ENCODE measurements around the gene ALPG.
"Not testable (repeated sequence)": the region's sequence is repeated elsewhere in the genome, so short reads cannot be mapped to it uniquely, and the experiment has no call there.

The ALPG gene

DNA sequence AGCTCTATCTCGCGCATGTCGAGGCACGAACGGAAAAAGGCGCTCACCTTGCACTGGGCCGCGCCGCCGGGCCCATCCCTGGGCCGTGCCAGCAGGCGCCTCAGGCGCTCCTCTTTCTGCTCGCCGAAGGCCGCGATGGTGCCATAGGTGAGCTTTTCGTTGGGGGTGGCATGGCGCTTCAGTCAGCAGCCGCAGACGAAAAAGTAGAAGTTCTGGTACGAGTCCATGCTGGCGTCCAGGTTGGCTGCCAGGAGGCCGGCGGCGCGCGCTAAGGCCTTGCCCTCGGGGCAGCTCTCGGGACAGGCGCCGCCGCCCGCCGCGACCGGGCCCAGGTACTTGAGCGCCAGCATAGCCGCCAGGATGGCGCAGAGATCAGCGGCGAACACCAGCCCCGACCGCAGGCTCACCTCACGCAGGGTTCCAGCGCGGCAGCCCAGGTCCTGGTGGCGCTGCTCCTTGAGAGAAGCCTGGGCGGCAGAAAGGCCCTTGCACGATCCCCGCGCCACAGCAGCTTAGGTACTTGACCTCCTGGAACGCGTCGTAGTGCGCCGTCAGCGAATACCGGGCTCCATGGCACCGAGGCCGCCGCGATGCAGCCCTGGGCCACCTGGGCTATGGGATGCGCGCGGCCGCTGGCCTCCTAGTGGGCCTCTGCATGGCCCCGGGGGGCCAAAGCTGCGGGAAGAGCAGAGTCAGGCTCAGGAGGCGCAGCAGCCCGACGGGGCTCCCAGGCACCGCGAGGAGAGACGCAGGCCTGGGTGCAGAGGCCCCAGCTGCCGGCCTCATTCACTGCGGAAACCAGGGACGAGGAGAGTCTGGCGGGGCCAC, 12.8 kb downstream of the ALPG start:
- Histone ChIP-seq H3K9me3 (ENCODE audit: control insufficient read depth, low read length) (no peaks in the 10 kb centered on the region), H3K36me3 (ENCODE audit: control insufficient read depth, insufficient read depth, low read length) (no peaks in the 10 kb centered on the region), H3K9ac (ENCODE audit: low read length) (no peak overlapping the region), H3K27me3 (ENCODE audit: control insufficient read depth, insufficient read depth, low read length) (peaks cover 71% of the 10 kb centered on the region), H3K4me1 (ENCODE audit: control insufficient read depth, insufficient read depth, low read length) (peaks cover 25% of the 10 kb centered on the region), H3K4me3 (ENCODE audit: low read length) (no peak overlapping the region)

DNA sequence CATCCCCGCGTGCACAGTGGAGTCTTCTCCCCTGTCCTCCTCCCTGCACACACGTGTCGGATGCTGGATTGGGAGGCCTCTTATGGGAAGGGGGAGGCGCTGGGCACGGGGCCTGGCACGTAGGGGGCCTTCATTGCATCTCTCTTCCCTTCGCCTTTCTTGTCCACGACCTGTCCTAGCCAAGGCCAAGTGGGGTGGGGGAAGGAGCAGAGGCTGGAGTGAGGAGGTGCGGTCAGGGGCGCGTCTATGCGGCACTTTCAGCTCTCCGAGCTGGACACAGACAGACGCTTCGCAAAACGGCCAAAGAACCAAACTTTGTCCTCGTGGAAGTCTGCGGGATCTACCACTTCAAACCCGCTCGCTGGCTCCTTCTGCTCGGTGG, 13.4 kb downstream of the ALPG start:
- Histone ChIP-seq H3K4me1 (ENCODE audit: control insufficient read depth, insufficient read depth, low read length) (peaks cover 25% of the 10 kb centered on the region), H3K27me3 (ENCODE audit: control insufficient read depth, insufficient read depth, low read length) (peaks cover 70% of the 10 kb centered on the region), H3K4me3 (ENCODE audit: low read length) (peak overlapping the region; percentile 19), H3K9me3 (ENCODE audit: control insufficient read depth, low read length) (no peaks in the 10 kb centered on the region), H3K36me3 (ENCODE audit: control insufficient read depth, insufficient read depth, low read length) (no peaks in the 10 kb centered on the region), H3K9ac (ENCODE audit: low read length) (no peak overlapping the region)

DNA sequence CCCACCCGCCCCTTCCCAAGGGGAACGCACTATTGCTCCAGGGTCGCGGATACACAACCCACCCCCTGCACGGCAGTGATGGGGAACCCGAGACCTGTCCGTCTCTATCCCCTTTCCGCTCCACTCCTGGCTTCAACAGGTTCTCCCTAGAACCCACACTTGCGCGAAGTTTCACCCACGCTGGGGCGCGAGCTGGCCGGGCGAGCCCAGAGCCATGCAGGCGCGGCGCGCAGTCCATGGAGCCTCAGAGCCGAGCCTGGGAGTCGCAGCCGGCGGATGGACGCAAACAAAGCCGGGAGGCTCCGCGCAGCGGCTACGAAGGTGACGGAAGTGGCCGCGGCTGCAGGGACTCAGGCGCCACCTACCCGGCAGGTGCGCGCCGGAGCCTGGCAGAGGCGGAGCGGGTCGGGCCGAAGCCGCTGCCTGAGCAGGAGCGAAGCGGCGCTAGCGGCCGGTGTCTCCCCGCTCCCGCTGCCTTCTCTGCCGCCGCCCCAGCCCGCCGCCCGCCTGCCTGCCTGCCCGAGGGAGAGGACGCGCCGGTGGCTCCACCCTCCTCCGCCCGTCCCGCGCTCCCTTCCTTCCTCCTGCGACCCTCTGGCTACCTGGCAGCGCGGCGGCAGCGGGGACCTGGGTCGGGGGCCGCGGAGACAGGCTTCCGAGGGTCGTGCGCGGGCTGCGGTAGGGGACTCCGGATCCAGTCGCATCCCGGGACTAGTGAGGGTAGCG, 14.0 kb downstream of the ALPG start:
- H3K36me3 ChIP-seq (ENCODE audit: control insufficient read depth, insufficient read depth, low read length) = no peaks in the 10 kb centered on the region
- no peak overlapping the region for H3K9ac ChIP-seq (ENCODE audit: low read length)
- H3K9me3 ChIP-seq (ENCODE audit: control insufficient read depth, low read length) = no peaks in the 10 kb centered on the region
- H3K4me1 ChIP-seq (ENCODE audit: control insufficient read depth, insufficient read depth, low read length) = peaks cover 25% of the 10 kb centered on the region
- H3K27me3 ChIP-seq (ENCODE audit: control insufficient read depth, insufficient read depth, low read length) = peaks cover 65% of the 10 kb centered on the region
- peak overlapping the region; percentile 19 for H3K4me3 ChIP-seq (ENCODE audit: low read length)

DNA sequence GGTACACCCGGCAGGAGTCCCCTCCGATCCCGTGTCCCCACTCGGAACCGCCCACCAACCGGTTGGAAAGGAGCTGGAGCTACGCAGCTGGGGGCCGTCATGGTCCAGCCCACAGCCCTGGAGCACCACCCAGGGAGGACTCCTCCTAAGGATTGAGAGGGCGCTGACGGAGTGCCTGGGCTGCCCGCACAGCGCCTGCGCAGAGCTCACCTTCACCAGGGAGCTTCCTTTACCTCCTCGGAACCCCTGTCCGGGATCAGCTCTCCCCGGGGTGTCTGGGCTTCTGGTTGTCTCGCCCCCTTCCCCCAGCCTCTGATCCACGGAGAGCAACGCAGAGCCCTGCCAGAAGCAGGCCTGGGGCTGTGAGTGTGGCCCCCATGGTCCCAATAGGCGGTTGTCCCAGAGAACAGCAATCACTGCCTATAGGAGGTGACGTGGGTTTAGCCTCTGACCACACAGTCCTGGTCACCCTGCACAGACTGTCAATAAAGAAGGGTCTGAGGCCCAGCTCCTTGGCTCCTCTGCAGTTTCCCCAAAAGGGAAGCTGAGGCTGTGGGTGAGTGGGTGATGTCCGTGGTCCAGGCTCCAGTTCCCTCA, 14.6 kb downstream of the ALPG start:
- no peak overlapping the region for H3K9ac ChIP-seq (ENCODE audit: low read length)
- peaks cover 25% of the 10 kb centered on the region for H3K4me1 ChIP-seq (ENCODE audit: control insufficient read depth, insufficient read depth, low read length)
- no peaks in the 10 kb centered on the region for H3K36me3 ChIP-seq (ENCODE audit: control insufficient read depth, insufficient read depth, low read length)
- no peak overlapping the region for H3K4me3 ChIP-seq (ENCODE audit: low read length)
- H3K27me3 ChIP-seq (ENCODE audit: control insufficient read depth, insufficient read depth, low read length) = peaks cover 61% of the 10 kb centered on the region
- H3K9me3 ChIP-seq (ENCODE audit: control insufficient read depth, low read length) = no peaks in the 10 kb centered on the region

DNA sequence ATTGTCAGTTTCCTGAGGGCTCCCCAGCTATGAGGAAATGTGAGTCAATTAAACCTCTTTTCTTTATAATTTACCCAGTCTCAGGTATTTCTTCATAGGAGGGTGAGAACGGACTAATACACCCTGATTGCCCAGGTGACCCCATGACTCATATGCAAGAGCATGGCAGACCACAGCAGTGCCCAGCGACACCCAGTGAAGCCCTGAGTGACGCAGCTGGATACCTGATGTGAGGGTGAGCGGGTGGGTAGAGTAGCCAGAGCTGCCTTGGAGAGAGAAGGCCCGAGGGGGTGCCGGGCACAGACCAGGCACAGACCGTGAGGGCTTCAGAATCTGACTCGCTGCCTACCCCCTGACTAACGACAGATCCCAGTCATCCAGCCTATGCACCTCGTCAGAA, 15.4 kb downstream of the ALPG start:
- Histone ChIP-seq H3K4me3 (ENCODE audit: low read length) (no peak overlapping the region), H3K27me3 (ENCODE audit: control insufficient read depth, insufficient read depth, low read length) (peaks cover 54% of the 10 kb centered on the region)

DNA sequence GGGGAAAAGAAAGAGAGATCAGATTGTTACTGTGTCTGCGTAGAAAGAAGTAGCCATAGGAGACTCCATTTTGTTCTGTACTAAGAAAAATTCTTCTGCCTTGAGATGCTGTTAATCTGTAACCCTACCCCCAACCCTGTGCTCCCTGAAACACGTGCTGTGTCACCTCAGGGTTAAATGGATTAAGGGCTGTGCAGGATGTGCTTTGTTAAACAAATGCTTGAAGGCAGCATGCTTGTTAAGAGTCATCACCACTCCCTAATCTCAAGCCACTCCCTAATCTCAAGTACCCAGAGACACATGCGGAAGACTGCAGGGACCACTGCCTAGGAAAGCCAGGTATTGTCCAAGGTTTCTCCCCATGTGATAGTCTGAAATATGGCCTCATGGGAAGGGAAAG, 16.4 kb downstream of the ALPG start:
- not testable (repeated sequence) for H3K4me3 ChIP-seq (ENCODE audit: low read length); H3K36me3 ChIP-seq (ENCODE audit: control insufficient read depth, insufficient read depth, low read length); H3K9ac ChIP-seq (ENCODE audit: low read length); H3K9me3 ChIP-seq (ENCODE audit: control insufficient read depth, low read length)
- H3K4me1 ChIP-seq (ENCODE audit: control insufficient read depth, insufficient read depth, low read length) = peaks cover 25% of the 10 kb centered on the region
- peaks cover 45% of the 10 kb centered on the region for H3K27me3 ChIP-seq (ENCODE audit: control insufficient read depth, insufficient read depth, low read length)

More for the DNA sequence above, 15.4 kb downstream of the ALPG start:
- Histone ChIP-seq H3K9me3 (ENCODE audit: control insufficient read depth, low read length) (no peaks in the 10 kb centered on the region), H3K9ac (ENCODE audit: low read length) (no peak overlapping the region), H3K4me1 (ENCODE audit: control insufficient read depth, insufficient read depth, low read length) (peaks cover 25% of the 10 kb centered on the region), H3K36me3 (ENCODE audit: control insufficient read depth, insufficient read depth, low read length) (no peaks in the 10 kb centered on the region)

DNA sequence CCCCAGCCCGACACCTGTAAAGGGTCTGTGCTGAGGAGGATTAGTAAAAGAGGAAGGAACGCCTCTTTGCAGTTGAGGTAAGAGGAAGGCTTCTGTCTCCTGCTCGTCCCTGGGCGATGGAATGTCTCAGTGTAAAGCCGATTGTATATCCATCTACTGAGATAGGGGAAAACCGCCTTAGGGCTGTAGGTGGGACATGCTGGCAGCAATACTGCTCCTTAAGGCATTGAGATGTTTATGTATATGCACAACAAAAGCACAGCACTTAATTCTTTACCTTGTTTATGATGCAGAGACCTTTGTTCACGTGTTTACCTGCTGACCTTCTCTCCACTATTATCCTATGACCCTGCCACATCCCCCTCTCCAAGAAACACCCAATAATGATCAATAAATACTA, 16.8 kb downstream of the ALPG start:
- Histone ChIP-seq H3K4me1 (ENCODE audit: control insufficient read depth, insufficient read depth, low read length) (peaks cover 23% of the 10 kb centered on the region), H3K27me3 (ENCODE audit: control insufficient read depth, insufficient read depth, low read length) (peaks cover 41% of the 10 kb centered on the region)
- not testable (repeated sequence) for H3K9me3 ChIP-seq (ENCODE audit: control insufficient read depth, low read length); H3K4me3 ChIP-seq (ENCODE audit: low read length); H3K9ac ChIP-seq (ENCODE audit: low read length); H3K36me3 ChIP-seq (ENCODE audit: control insufficient read depth, insufficient read depth, low read length)

DNA sequence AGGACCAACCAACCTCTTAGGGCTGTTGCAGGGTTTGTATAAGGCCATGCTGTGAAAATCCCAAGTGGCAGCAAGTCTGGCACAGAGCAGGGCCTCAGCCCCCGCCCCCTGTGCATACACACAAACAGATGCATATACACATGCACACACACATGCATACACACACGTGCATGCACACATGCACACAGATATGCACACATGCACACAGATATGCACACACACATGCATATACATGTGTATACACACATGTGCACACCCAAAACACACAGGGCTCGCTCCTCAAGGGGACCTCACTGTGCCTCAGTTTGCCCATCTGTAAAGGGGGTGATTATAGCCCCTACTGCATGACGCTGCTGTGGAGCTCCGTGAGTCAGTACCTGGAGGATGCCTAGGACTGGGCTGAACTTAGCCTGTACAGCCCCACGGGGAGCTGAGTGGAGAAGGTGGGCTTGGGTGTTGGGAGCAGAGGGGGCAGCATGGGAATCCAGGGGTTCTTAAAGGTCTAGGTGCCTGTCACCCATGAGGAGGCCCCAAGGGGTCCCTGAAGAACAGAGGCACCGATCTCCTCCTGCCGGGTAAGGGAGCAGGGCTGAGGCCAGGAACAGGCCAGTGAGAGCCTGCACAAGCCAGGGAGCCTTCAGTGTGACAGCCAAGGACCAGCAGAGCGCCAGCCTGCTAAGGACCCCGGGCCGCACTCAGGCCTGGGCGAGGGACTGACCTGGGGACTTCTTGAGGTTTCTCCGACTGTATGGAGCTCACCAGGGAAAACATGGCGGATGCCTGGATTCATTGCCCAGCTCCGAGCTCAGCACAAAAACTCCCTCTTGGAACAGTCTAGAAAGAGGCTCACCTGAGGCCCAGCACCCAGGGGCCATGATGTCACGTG, 25.3 kb downstream of the ALPG start:
- Histone ChIP-seq H3K4me3 (ENCODE audit: low read length) (no peak overlapping the region), H3K9ac (ENCODE audit: low read length) (no peak overlapping the region), H3K36me3 (ENCODE audit: control insufficient read depth, insufficient read depth, low read length) (no peaks in the 10 kb centered on the region), H3K9me3 (ENCODE audit: control insufficient read depth, low read length) (no peaks in the 10 kb centered on the region), H3K4me1 (ENCODE audit: control insufficient read depth, insufficient read depth, low read length) (no peaks in the 10 kb centered on the region), H3K27me3 (ENCODE audit: control insufficient read depth, insufficient read depth, low read length) (no peaks in the 10 kb centered on the region)

DNA sequence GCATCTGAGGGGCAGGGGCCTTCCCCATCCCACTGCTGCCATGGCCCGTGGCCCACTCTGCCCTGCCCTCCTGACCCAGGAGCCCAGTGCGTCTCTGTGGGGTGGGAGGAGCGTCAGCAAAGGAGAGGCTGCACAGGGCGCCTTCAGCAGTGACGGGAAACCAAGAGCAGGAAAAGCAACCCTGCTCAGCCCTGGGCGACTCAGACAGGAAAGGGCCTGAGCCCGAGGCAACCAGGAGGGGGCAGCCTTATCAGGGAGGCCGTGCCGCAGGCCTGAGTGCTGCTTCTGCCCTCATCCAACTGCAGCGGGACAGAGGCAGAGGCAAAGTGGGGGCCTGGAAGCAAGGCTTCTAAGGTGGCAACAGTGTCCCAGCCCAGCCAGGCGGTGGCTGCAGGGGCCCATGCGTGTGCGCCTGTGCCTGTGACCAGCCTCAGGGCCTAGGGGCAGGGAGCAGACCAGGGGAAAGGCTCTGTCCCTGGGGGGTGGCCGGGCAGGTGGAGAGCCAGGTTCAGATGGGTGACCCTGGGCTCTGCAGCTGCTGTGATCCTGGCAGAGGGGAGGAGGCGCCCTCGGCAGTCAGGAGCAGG, 26.0 kb downstream of the ALPG start:
- Histone ChIP-seq H3K4me3 (ENCODE audit: low read length) (no peak overlapping the region), H3K27me3 (ENCODE audit: control insufficient read depth, insufficient read depth, low read length) (no peaks in the 10 kb centered on the region), H3K9ac (ENCODE audit: low read length) (no peak overlapping the region), H3K4me1 (ENCODE audit: control insufficient read depth, insufficient read depth, low read length) (no peaks in the 10 kb centered on the region), H3K36me3 (ENCODE audit: control insufficient read depth, insufficient read depth, low read length) (no peaks in the 10 kb centered on the region), H3K9me3 (ENCODE audit: control insufficient read depth, low read length) (no peaks in the 10 kb centered on the region)

DNA sequence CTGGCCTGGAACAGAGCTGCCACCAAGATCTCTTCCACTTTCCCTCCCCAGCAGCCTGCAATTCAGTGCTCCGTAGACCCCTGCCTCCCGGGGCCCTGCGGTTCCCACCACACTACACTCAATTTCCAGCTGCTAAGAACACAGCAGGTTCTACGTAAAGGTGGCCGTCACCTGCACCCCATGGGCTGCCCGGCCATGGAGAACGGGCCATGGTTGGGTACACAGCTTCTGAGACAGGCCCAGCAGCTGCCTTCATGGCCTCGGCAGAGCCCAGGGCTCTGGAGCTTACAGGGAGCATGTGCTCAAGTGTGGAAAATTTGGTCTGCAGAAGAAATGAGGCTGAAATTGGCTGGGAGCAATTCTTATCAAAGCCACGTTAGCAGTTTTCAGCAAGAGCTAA, 27.0 kb downstream of the ALPG start:
- not testable (repeated sequence) for H3K9ac ChIP-seq (ENCODE audit: low read length); H3K4me3 ChIP-seq (ENCODE audit: low read length); H3K9me3 ChIP-seq (ENCODE audit: control insufficient read depth, low read length); H3K4me1 ChIP-seq (ENCODE audit: control insufficient read depth, insufficient read depth, low read length); H3K27me3 ChIP-seq (ENCODE audit: control insufficient read depth, insufficient read depth, low read length); H3K36me3 ChIP-seq (ENCODE audit: control insufficient read depth, insufficient read depth, low read length)

DNA sequence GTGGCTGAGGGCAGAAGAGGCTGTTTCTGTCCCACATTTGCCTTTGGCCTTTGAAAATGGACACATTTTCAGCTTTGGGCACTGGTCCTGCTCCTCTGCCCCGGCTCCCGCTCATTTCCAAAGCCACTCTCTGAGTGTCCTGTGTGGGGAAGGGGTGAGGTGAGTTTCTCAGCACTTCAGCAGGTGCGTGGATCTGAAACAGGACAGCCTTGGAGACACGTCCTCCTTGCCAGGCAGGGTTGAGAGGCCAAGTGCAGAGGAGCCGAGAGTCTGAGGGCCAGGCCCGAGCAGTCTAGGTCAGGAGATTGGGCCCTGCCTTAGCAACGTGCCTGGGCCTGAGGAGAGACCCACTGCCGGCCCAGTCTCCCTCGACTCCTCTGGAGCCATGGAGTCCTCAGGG, 27.4 kb downstream of the ALPG start:
- Histone ChIP-seq H3K9me3 (ENCODE audit: control insufficient read depth, low read length) (no peaks in the 10 kb centered on the region), H3K4me3 (ENCODE audit: low read length) (no peak overlapping the region), H3K9ac (ENCODE audit: low read length) (no peak overlapping the region)

More for the DNA sequence above, 27.4 kb downstream of the ALPG start:
- Histone ChIP-seq H3K27me3 (ENCODE audit: control insufficient read depth, insufficient read depth, low read length) (no peaks in the 10 kb centered on the region), H3K36me3 (ENCODE audit: control insufficient read depth, insufficient read depth, low read length) (no peaks in the 10 kb centered on the region), H3K4me1 (ENCODE audit: control insufficient read depth, insufficient read depth, low read length) (no peaks in the 10 kb centered on the region)

Data from mucosa of stomach (tissue), 1 donor.